Stimulated activated CD8-positive, alpha-beta memory T cell treated with anti-CD3 and anti-CD28 coated beads, Interleukin-15, amount 100 ng/mL, for 24 hours (primary cell): ENCODE measurements around the gene AGPS.

Source experiments
- DNase-seq: peaks from one replicate; pipeline ENCODE4 v3.0.0-alpha.2; 2020; ENCODE audit warnings: low read depth

Gene AGPS

DNA sequence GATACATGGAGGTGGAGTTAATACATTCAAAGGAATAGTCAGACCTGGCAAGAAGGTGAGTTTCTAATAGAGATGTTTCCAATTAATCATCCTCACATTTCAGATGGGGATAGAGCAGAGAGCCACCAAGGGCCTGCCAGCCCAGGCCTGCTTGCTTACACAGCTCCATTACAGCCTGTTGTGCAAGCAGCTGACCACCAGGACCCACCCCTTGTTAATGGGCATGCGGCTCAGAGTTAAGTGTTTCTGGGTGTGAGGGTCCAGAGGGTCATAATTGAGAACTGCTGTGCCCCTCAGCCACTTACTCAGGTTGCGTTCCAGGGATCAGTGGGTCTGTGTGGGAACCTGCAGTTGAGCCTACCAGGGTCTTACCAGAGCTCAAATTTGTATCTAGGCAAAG, 199.8 kb downstream of the AGPS start:
- DNase-seq: no peak

DNA sequence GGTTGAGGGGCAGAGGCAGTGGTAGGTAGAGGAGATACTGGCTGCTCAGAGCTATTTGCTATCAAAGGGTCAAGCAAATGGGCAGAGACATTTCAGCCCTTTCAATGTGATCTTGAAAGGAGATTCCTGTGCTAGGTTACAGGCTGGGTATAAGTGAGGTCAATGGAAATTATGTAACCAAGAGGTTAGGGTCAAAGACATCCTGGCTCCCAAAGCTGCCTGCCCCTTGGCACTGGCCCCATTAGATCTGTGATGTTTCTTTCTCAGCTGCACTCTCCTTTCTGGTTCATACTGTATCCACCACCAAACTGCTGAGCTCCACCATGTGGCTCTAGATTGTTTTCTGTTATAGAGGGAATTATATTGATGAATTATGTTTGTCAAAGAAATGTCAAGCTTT, 200.4 kb downstream of the AGPS start:
- no peak for DNase-seq

GRCh38 chr2:177593402-177593801, 200.8 kb downstream of the AGPS start:
- DNase-seq: no peak
